ENCODE measurements around the gene KRT20.

Gene KRT20

DNA sequence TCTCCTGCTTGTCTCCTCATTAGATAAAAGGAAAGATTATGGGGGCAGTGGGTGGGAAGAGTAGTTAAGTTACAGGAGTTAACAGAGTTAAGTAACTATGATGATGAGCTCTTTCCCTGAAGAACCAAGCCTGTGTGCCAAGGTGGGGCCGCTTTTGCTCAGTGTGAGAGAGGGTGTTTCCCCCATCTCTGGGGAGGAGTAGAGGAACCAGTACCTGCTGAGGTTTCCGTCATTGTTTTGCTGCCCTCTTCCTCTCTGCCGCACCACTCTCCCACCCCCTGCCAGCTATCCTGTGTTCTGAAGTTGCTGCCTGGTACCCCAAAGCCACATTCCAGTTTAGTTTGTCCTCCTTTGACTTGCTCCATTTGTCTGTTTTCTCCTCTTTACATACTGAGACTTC, 41.8 kb downstream of the KRT20 start:
- H3K4me3 ChIP-seq (ENCODE audit: low read length, poor library complexity, severe bottlenecking), result no peak overlapping the region
- no peaks in the 10 kb centered on the region for H3K36me3 ChIP-seq (ENCODE audit: insufficient read depth, low read length)
- H3K27me3 ChIP-seq (ENCODE audit: insufficient read depth, low read length, poor library complexity, severe bottlenecking), result no peaks in the 10 kb centered on the region
- H3K9me2 ChIP-seq (replicated peaks; ENCODE audit: low read depth, low read length), result no peaks in the 10 kb centered on the region
- no peaks in the 10 kb centered on the region for H4K20me1 ChIP-seq (ENCODE audit: insufficient read depth, low read length, poor library complexity, severe bottlenecking)
- TF ChIP-seq EZH2phosphoT487 (IDR thresholded peaks at IDR 0.05; ENCODE audit: borderline replicate concordance), result no peak
- TF ChIP-seq, protein P1, sequence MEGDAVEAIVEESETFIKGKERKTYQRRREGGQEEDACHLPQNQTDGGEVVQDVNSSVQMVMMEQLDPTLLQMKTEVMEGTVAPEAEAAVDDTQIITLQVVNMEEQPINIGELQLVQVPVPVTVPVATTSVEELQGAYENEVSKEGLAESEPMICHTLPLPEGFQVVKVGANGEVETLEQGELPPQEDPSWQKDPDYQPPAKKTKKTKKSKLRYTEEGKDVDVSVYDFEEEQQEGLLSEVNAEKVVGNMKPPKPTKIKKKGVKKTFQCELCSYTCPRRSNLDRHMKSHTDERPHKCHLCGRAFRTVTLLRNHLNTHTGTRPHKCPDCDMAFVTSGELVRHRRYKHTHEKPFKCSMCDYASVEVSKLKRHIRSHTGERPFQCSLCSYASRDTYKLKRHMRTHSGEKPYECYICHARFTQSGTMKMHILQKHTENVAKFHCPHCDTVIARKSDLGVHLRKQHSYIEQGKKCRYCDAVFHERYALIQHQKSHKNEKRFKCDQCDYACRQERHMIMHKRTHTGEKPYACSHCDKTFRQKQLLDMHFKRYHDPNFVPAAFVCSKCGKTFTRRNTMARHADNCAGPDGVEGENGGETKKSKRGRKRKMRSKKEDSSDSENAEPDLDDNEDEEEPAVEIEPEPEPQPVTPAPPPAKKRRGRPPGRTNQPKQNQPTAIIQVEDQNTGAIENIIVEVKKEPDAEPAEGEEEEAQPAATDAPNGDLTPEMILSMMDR (conservative IDR thresholded peaks at IDR 0.05; ENCODE audit: low read length), result no peak
- no peak overlapping the region for H3K4me2 ChIP-seq (ENCODE audit: low read depth, low read length, poor library complexity, severe bottlenecking)
- no peak overlapping the region for H3K9ac ChIP-seq (ENCODE audit: low read depth, low read length, poor library complexity, severe bottlenecking)
- no peaks in the 10 kb centered on the region for H3K79me2 ChIP-seq (ENCODE audit: insufficient read depth, low read length)
- H3F3A ChIP-seq (ENCODE audit: low read depth), result no peaks in the 10 kb centered on the region
- H3K9me3 ChIP-seq (ENCODE audit: insufficient read depth, low read depth, low read length), result no peaks in the 10 kb centered on the region
- H2AFZ ChIP-seq (ENCODE audit: low read length), result no peak overlapping the region
- H3K4me1 ChIP-seq (ENCODE audit: insufficient read depth, low read length, poor library complexity, severe bottlenecking), result no peaks in the 10 kb centered on the region

DNA sequence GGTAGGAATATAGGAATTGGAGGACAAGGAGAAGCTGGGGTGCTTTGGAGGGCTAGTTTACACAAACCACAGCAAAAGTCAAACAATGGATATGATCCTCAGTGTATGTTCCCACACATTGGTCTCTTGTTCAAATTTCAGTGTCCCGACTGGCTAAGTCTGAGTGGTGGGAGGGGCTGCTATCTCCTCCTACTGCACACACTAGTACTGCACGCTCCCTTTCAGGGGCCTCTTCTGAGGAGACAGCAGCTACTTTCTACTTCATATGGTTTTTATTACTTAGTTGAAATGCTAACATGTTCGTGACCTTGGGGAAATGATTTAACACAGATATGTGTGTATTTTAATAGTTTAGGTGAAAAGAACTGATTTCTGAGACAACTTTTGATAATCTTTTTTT, 43.8 kb downstream of the KRT20 start:
- no peak overlapping the region for H3K9ac ChIP-seq (ENCODE audit: low read depth, low read length, poor library complexity, severe bottlenecking)
- H4K20me1 ChIP-seq (ENCODE audit: insufficient read depth, low read length, poor library complexity, severe bottlenecking), result no peaks in the 10 kb centered on the region
- no peaks in the 10 kb centered on the region for H3K9me2 ChIP-seq (replicated peaks; ENCODE audit: low read depth, low read length)
- H3F3A ChIP-seq (ENCODE audit: low read depth), result no peaks in the 10 kb centered on the region
- H3K27me3 ChIP-seq (ENCODE audit: insufficient read depth, low read length, poor library complexity, severe bottlenecking), result no peaks in the 10 kb centered on the region
- TF ChIP-seq EZH2phosphoT487 (IDR thresholded peaks at IDR 0.05; ENCODE audit: borderline replicate concordance), result no peak
- TF ChIP-seq, protein P1 (conservative IDR thresholded peaks at IDR 0.05; ENCODE audit: low read length), result no peak
- no peak overlapping the region for H3K4me2 ChIP-seq (ENCODE audit: low read depth, low read length, poor library complexity, severe bottlenecking)
- H3K36me3 ChIP-seq (ENCODE audit: insufficient read depth, low read length), result no peaks in the 10 kb centered on the region
- no peaks in the 10 kb centered on the region for H3K9me3 ChIP-seq (ENCODE audit: insufficient read depth, low read depth, low read length)
- H3K79me2 ChIP-seq (ENCODE audit: insufficient read depth, low read length), result no peaks in the 10 kb centered on the region
- no peak overlapping the region for H3K4me3 ChIP-seq (ENCODE audit: low read length, poor library complexity, severe bottlenecking)
- H2AFZ ChIP-seq (ENCODE audit: low read length), result no peak overlapping the region
- no peaks in the 10 kb centered on the region for H3K4me1 ChIP-seq (ENCODE audit: insufficient read depth, low read length, poor library complexity, severe bottlenecking)

DNA sequence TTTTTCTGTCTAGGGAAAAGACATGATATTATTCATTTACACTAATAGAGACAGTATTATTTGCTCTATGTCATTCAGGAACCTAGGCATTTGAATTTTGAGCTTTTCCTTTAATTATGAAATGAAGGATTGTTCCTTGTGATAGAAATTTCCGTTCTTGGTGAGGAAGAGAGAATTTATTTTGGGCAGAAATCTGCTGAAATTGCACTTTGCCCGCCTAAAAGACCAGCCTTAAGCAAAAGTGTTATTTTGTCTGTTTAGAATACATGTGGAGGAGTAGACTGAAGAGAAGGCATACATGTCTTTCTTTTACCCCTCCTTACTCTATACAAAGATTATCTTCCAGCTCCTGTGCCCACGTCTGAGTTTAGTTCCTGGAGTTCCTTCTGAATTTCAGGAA, 45.8 kb downstream of the KRT20 start:
- TF ChIP-seq EZH2phosphoT487 (IDR thresholded peaks at IDR 0.05; ENCODE audit: borderline replicate concordance), result no peak
- TF ChIP-seq, protein P1 (conservative IDR thresholded peaks at IDR 0.05; ENCODE audit: low read length), result no peak
- Histone ChIP-seq H3K9ac (ENCODE audit: low read depth, low read length, poor library complexity, severe bottlenecking) (no peak overlapping the region), H3K9me3 (ENCODE audit: insufficient read depth, low read depth, low read length) (no peaks in the 10 kb centered on the region), H3K79me2 (ENCODE audit: insufficient read depth, low read length) (no peaks in the 10 kb centered on the region), H2AFZ (ENCODE audit: low read length) (no peak overlapping the region), H4K20me1 (ENCODE audit: insufficient read depth, low read length, poor library complexity, severe bottlenecking) (no peaks in the 10 kb centered on the region), H3K9me2 (replicated peaks; ENCODE audit: low read depth, low read length) (no peaks in the 10 kb centered on the region), H3K27me3 (ENCODE audit: insufficient read depth, low read length, poor library complexity, severe bottlenecking) (no peaks in the 10 kb centered on the region), H3K4me1 (ENCODE audit: insufficient read depth, low read length, poor library complexity, severe bottlenecking) (no peaks in the 10 kb centered on the region), H3F3A (ENCODE audit: low read depth) (no peaks in the 10 kb centered on the region), H3K4me2 (ENCODE audit: low read depth, low read length, poor library complexity, severe bottlenecking) (no peak overlapping the region), H3K36me3 (ENCODE audit: insufficient read depth, low read length) (no peaks in the 10 kb centered on the region), H3K4me3 (ENCODE audit: low read length, poor library complexity, severe bottlenecking) (no peak overlapping the region)
